ENCODE measurements around the gene GPR33. TPM values are rescaled to one million over a fixed set of nuclear protein-coding genes. Genes with fewer than 3 reads are reported as not detected.
A peak's percentile ranks its signal among the peaks of the same experiment; 100 is the strongest.

The GPR33 gene, protein sequence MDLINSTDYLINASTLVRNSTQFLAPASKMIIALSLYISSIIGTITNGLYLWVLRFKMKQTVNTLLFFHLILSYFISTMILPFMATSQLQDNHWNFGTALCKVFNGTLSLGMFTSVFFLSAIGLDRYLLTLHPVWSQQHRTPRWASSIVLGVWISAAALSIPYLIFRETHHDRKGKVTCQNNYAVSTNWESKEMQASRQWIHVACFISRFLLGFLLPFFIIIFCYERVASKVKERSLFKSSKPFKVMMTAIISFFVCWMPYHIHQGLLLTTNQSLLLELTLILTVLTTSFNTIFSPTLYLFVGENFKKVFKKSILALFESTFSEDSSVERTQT
- total RNA-seq: not detected

DNA sequence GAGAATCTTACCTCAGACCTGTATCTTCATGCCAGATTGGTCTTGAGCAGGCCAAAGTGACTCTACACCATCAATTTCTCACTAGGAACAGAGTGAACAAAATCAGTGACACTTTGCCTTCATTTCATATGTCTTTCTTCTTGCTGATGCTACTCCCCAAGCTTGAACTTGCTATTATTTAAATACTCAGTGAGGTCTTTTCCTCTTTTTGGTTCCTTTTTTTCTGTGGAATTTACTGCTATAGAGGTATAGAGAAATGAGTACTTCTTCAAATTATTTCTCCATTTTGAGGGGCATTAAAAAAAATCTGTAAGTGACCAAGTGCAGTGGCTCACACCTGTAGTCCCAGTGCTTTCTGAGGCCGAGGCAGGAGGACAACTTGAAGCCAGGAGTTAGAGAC is at the start of gene GPR33:
TSS of gene GPR33 (minus strand) at position 154 of the 400 bp plus-strand sequence. CDS start 4,074 bp downstream, outside the sequence.
- ATAC-seq: no peak

DNA sequence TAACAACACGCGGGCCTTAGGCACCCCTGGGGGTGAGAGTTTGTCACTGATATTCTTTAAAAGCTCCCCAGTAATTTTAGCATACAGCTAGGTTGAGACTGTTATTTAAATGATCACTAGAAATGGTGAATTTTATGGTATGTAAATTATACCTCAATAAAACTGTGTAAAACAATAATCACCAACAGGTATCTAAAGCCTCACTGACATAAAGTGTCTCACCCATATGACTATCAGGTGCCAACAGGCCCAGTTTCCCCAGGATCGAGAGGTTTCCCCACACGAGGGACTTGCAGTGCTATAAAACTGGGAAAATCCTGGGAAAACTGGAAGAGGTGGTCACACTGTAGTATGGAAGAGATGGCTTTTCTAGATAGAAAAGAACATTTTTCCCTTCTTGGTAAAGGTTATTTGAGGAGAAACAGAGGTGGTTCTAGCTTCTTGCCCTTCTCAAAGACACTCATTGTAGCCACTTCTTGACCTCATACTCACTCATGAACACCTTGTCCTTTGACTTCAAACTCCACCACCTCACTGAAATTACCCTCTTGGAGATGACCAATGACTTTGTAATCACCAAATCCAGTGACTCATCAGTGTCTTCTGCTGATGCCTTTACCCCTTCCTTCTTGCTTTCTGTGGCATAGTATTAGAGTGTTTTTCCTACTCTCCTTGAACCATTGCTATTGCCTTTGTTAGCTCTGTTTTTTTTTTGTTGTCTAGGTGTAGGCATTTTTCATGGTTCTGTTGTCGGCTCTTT is 48.5 kb upstream of the GPR33 start:
- no peak for ATAC-seq

DNA sequence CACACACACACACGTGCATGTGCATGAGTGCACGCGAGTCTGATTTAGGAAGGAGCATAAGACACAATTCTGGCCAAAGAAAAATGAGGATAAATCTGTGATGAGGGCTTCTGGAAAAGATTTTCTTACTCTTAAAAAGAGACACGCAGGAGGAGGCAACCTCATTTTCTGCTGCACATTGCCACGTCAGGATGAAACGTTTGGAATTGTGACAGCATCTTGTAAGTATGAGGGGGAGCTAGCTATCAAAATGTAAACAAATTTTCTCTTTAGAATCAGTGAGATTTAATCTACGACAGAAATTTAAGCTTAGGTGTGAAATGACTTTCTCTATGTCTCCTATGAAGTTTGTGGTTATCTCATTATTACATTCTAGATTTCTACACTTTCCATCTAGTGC is 42.3 kb upstream of the GPR33 start:
- no peak for ATAC-seq

DNA sequence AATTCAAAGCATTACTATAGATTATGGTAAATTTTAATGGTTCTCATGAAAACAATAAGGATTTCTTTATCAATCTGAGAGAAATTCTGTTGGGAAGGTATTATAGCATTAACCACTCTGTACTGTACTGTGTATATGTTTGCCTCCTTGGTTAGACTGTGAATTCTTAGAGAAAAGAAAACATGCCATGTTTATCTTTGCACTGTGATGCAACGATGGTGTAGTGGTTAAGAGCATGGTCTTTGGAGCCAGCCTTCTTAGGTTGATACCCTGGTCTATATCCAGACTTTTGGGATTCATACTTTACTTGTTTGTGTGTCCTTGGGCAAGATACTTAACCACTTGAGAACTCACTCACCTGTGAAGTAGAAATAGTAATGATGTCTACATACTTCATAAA is 41.2 kb upstream of the GPR33 start:
- no peak for ATAC-seq

DNA sequence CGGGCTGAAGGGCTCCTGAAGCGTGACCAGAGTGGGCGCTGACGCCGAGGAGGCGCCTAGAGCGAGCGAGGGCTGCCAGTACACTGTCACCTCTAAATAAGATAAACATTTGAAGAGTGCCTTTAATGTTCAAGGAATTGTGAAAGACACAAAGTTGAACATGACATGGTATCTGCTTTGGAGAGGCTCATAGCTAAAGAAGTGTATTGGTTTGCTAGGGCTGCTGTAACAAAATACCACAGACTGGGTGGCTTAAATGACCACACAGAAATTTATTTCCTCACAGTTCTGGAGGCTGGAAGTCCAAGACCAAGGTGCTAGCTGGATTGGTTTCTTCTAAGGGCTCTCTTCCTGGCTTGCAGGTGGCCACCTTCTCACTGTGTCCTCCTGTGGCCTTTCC is 39.7 kb upstream of the GPR33 start:
- ATAC-seq: no peak

DNA sequence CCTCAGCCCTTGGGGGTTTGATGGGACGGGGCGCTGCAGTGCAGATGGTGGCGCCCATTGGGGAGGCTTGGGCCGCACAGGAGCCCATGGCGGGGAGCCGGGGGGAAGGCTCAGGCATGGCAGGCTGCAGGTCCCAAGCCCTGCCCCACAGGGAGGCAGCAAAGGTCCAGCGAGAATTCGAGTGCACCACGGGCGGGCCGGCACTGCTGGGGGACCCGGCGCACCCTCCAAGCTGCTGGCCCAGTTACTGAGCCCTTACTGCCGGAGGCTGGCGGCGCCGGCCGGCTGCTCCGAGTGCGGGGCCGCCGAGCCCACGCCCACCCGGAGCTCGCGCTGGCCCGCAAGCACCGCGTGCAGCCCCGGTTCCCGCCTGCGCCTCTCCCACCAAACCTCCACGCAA is 39.2 kb upstream of the GPR33 start:
- no peak for ATAC-seq

DNA sequence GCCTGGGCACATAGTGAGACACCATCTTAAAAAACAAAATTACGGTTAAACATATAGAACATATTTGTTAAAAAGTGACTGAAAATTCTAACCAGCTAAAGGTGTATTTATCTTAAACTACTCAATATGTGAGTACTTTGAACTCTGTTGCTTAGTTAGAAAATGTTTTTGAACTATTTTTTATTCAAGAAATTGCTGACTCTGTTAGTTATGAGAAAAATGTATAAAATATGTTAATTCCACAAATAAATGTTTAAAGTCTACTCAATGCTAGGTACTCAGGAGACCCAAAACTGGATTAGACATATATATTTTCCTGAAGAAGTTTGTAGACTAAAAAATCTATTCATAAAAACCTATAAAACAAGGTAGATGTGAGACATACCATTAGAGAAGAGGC is 23.0 kb upstream of the GPR33 start:
- ATAC-seq: no peak

DNA sequence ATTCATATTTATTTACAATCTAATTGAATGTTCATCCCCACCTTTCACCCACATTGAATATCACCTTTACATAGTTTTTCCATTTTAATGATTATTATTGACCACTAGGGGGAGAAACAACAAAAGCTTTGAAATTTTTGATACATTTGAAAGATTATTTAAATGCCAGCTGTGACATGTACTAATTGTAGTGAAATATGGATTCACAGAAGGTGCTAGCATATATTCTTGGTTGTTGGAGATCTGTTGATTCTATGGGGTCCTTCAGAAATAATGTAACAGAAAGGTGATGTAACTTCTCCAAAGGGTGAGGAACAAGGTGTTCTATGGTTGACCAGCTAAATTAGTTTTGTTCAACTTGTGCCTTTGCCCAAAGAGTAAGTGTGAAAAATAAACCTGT is 22.4 kb upstream of the GPR33 start:
- ATAC-seq: no peak

DNA sequence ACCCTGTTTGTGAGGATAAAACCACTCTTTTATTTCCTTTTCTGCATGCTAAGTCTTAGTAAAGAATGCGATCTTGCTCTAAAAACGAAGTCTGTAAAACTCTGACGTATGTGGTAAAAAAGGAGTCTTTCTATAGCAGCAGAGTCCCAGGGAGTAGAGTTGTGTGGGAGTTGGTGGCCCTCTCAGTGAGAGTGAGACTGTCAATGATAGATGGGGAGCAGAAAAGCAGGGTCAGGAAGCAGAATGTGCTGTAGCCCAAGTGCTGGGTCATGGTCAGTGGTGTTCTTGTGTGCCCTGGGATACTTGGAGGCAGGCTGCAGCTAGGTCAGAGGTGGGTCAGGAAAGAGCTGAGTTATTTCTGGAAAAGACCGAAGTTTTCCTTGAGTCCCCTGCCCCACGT is 20.3 kb upstream of the GPR33 start:
- no peak for ATAC-seq

DNA sequence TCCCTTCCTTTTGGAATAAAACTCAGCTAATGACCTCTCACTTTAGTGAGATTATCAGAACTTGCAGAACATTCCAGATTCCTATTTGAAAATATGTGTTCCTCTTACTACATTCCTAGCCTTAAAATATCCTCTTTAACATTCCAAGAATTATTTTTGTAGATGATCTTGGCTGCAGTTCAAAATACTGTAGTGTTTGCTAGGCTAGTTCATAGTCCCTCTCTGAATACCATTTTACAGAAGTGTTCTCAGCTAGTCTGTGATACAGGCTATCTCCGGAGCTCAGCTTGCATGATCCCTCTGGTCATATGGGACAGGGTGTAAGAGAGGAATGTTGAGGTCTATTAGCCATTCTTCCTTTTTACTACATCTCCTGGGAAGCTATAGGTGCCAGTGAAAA is 17.6 kb upstream of the GPR33 start:
- ATAC-seq: no peak

DNA sequence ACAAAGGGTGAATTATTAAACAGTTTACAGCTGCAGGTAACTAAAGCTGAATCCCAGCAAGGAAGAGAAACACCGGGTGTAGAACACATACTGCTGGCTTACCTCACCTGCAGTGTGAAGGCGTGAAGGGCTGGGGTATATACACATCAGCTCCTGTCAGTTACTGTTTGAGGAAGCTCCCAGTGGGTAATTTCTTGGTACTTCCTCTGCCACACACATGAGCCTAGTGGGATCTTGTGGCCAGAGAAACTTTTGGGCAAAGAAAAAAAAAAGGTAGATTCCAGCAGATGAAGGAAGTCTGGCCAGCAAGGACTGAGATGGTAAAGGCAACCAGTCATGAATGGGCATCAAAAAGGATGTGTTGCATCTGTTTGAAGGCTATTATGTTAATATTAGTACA is 14.0 kb upstream of the GPR33 start:
- no peak for ATAC-seq

DNA sequence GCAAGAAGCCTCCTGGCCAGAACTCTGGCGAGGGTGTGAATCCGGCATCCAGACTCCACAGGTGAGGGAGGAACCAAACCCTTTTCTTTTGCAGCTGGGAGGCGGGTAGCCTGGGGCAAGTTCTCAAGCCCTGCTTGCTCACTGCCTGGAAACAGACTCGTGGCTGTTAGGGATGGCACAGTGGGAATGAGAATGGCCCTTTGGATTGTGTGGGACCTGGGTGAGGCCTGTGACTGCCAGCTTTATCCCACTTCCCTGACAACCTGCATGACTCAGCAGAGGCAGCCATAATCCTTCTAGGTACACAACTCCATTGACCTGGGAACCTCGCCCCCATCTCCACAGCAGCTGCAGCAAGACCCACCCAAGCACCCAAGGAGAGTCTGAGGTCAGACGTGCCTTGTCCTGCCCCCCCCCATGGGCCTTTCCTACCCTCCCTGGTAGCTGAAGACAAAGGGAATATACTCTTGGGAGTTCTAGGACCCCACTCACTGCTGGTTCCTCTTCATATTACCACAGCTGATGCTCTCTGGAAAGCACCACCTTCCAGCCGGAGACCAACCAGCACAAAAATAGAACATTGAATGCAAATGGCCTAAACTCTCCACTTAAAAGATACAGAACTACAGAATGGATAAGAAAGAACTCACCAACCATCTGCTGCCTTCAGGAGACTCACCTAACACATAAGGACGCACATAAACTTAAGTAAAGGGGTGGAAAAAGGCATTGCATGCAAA is 5.1 kb upstream of the GPR33 start:
- ATAC-seq: peak; percentile 85

DNA sequence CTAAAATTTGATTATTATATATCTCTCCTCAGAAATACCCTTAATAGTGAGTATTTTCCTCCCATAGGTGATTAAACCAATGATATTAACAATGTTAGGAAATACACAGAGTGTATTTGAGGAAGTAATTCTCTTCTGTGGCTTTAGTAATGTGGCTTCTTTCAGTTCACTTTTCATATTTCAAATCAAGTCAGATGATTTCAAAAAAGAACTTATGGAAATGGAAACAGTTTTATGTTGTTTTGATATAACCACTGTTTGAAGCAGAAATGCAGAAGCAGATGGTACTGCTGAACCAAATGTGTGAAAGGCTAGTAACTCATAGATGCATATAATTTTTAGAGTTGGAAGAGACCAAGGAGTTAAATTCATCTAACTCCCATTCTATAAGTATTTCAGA is 1.9 kb upstream of the GPR33 start:
- ATAC-seq: no peak

DNA sequence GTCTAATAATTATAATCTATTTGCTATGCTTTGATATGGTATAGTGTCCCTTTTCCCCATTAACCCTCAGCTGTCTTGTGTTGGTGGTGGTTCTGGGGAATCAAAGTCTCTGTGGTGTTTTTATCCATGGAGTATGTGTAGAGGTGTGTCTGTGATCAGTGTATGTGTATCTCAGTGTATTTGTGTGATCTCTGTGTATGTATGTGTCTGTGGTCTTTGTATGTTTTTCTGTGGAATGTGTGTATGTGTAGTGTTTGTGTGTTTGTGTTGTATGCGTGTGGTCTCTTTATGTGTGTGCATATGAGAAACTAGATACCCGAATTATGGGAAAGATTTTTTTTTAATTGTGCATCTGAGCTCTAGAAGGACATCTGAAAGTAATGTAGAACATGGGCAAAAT is 1.1 kb downstream of the GPR33 start:
- no peak for ATAC-seq

DNA sequence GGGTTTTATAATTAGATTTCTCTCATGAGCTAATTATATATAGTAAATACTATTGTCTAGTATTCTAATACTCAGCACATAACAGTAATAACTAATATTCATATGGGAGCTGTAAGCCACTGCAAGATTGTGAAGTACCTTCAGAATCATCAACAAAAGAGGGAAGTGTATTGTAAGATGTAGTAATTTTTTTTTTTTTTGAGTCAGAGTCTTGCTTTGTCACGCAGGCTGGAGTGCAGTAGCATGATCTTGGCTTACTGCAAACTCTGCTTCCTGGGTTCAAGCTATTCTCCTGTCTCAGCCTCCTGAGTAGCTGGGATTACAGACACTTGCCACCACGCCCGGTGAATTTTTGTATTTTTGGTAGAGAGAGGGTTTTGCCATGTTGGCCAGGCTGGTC is 3.1 kb downstream of the GPR33 start:
- no peak for ATAC-seq

DNA sequence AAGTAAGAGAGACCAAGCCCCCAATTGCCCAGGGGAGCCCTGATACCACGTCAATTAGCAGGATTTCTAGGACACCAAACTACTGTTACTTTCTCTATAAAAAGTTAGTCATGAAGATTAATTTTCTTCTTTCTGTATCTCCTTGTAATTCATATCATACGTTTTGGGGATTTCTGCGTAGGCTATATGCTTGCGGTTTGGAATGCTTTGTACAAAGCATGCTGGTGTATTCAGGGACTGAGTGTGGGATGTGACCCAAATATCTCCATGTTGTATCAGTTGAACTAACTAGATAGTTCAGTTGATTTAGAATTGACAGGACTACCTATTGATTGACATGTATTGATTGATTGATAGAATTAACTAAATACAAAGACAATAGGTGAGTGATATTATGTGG is 7.7 kb downstream of the GPR33 start:
- ATAC-seq: no peak

DNA sequence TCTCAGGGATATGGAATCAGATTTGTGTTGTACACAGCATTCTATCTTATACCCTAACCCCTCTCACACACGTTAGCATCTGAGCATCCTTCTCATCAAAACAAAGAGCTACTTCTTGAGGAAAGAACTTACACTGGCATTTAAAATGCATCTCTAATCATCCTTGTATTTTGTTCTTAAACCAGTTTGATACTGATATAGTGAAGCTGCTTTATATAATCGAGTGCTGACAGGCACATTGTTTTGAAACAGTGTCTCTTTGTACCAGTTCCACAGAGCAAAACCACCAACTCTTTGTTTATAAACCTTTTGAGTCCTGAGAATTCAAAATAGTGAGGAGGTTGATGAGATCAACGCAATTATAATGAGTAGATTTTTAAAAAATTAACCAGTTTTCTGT is 8.8 kb downstream of the GPR33 start:
- ATAC-seq: no peak

DNA sequence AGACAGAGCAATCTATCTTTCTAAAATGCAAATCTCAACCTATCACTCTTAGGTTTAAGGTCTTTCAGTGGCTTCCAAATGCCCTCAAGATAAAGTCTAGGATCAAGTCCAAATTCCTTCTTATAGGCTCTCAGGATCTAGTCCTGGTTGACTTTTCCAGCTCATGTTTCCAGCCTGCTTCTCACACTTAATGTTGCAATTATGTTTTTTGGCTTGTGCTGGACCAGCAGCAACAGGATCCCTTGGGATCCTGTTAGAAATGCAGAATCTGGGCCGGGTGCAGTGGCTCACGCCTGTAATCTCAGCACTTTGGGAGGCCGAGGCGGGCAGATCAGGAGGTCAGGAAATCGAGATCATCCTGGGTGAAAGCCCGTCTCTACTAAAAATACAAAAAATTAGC is 10.6 kb downstream of the GPR33 start:
- no peak for ATAC-seq

DNA sequence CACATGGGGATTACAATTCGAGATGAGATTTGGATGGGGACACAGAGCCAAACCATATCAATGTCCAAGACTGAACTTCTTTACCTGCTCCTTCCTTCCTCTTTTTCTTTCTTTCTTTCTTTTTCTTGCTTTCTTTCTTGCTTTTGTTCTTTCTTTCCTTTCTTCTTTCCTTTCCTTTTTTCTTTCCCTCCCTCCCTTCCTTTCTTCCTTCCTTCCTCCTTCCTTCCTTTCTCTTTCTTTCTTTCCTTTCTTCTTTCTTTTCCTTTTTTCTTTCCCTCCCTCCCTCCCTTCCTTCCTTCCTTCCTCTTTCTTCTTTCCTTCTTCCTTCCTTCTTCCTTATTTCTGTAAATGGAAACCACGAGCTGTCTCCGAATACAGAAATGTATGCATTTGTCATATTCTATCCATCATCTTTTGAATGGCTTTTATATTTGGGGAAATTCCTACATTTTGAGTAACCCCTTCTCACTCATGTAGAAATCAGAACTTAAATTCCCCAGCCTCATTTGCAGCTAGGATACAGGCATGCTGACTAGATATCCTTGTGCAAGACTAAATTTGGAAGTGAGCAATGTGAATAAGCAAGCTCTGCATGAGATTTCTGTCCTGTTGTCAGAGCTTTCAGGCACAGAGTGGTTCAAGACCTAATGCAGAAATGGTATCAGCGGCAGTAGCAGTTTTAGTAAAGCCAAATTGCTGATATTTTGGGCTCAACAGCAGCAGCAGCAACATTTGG is 11.5 kb downstream of the GPR33 start:
- ATAC-seq: no peak

DNA sequence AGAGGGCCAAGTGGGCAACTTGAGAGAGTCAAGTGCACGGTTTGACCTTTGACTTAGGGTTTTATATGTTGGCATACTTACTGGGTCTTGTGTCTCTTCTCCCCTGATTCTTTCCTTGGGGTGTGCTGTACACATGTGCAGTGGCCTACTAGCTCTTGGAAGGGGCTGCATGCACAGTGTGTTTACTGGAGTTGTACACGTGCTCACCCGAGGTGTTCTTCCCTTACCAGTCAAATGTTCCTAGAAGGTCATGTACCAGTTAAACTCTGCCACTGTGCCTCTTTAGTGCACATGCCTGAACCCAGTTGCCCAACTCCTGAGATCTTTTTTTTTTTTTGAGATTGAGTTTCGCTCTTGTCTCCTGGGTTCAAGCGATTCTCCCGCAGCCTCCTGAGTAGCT is 21.3 kb downstream of the GPR33 start:
- ATAC-seq: no peak

DNA sequence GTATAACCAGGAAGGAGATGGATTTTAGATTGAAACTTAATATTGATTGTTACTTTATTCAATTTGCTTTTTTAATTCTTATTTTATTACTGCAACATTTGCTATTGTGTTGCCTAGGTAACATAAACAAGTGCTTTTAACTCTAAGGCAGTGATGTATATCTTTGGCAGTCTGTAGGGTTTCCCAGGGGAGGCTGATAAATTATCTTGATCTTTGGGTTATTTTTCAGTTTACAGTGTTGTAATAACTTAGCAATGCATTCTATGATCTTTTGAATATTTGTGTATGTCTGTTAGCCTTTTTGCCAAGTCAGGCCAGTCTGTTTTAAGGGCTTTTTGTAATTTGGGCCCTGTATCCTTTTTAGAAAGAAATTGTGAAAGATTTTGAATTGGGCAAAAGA is 22.7 kb downstream of the GPR33 start:
- no peak for ATAC-seq

DNA sequence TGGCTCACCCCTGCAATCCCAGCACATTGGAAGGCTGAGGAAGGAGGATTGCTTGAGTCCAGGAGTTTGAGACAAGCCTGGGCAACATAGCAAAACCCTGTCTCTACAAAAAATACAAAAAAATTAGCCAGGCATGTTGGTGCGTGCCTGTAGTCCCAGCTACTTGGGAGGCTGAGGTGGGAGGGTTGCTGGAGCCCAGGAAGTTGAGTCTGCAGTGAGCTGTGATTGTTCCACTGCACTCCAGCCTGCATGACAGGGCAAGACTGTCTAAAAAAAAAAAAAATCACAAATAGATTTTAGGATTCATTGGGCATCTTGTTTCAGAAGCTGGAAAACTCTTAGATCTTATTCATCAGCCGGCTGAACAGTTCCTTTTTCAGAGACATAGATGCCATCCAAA is 25.4 kb downstream of the GPR33 start:
- peak; percentile 42 for ATAC-seq

DNA sequence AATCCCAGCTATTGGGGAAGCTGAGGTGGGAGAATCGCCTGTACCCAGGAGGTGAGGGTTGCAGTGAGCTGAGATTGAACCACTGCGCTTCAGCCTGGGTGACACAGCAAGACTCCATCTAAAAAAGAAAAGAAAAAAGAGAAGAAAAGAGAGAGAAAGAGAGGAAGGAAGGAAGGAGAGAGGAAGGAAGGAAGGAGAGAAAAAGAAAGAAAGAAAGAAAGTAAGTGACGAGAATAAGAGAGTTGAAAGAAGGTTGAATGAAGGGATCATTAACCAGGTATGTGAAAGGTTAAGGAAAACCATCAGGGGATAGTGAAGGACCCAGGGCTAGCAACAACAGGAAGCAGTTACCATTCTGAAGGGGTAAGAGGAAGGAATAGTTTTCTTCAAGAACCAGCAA is 26.3 kb downstream of the GPR33 start:
- ATAC-seq: no peak

Measured in esophagus mucosa (tissue), 1 donor.